PC-9 (cell line): ENCODE results near the gene BBC3. TPM values are rescaled to one million over a fixed set of nuclear protein-coding genes. Genes with fewer than 3 reads are reported as not detected.

Experiments used
- BruUV-seq: library from RNA; stranded (reverse); fragments of 400-500 nt; replicated peaks from 2 replicates; lab custom pipeline; 2021; lab: Mats Ljungman, UMichigan
- CTCF ChIA-PET: fragments of 300-600 bp; sonication (Branson Sonifier 250); formaldehyde crosslinking; loops from one replicate; lab custom pipeline; 2022; ENCODE audit warnings: antibody characterized with exemption; lab: Charles Lee
- POLR2A ChIA-PET: fragments of 300-600 bp; sonication (Branson Sonifier 250); formaldehyde crosslinking; loops from one replicate; lab custom pipeline; 2022; ENCODE audit warnings: antibody characterized with exemption; ENCODE audit not compliant: unreplicated experiment; lab: Charles Lee
- DNase-seq, 2 experiments: peaks; one replicate each; pipeline versions ENCODE4 v3.0.0 to v3.0.0-alpha.2; 2015 to 2022; ENCODE audit warnings: mixed read lengths in 1 of 2
- H2AFZ ChIP-seq: fragments of 200-600 bp; sonication (generic); 2 replicates; pipeline ENCODE4 v1.8.1; 2017; ENCODE audit warnings: antibody characterized with exemption
- H3F3A ChIP-seq: fragments of 200-600 bp; sonication (generic); 2 replicates; pipeline ENCODE4 v1.8.1; 2017; ENCODE audit warnings: antibody characterized with exemption, mild to moderate bottlenecking, low read depth; ENCODE audit not compliant: insufficient read depth
- H3K27ac ChIP-seq: fragments of 200-600 bp; sonication (generic); 2 replicates; pipeline ENCODE4 v1.6.1; 2016; ENCODE audit warnings: mixed run types
- H3K27me3 ChIP-seq: fragments of 200-600 bp; sonication (generic); 2 replicates; pipeline ENCODE4 v1.6.1; 2016; ENCODE audit warnings: low read depth, mixed run types; ENCODE audit not compliant: insufficient read depth
- H3K36me3 ChIP-seq: fragments of 200-600 bp; sonication (generic); 2 replicates; pipeline ENCODE4 v1.6.1; 2016; ENCODE audit warnings: low read depth, mixed run types
- H3K4me1 ChIP-seq: fragments of 200-600 bp; sonication (generic); replicated peaks from 2 replicates; pipeline ENCODE4 v1.6.1; 2016; ENCODE audit warnings: mixed run types; ENCODE audit not compliant: insufficient read depth
- H3K4me2 ChIP-seq: fragments of 200-600 bp; sonication (generic); 2 replicates; pipeline ENCODE4 v1.6.1; 2017; ENCODE audit warnings: mixed run types
- H3K4me3 ChIP-seq: fragments of 200-600 bp; sonication (generic); 2 replicates; pipeline ENCODE4 v1.6.1; 2016; ENCODE audit warnings: mixed run types
- H3K79me2 ChIP-seq: fragments of 200-600 bp; sonication (generic); 2 replicates; pipeline ENCODE4 v1.6.1; 2017; ENCODE audit warnings: low read depth, mixed run types
- H3K9me2 ChIP-seq: fragments of 200-600 bp; sonication (generic); 2 replicates; pipeline ENCODE4 v1.8.1; 2017; ENCODE audit warnings: mild to moderate bottlenecking; ENCODE audit not compliant: insufficient read depth
- H3K9me3 ChIP-seq: fragments of 200-600 bp; sonication (generic); 2 replicates; pipeline ENCODE4 v1.8.1; 2016; ENCODE audit warnings: low read depth; ENCODE audit not compliant: insufficient read depth
- H4K20me1 ChIP-seq: fragments of 200-600 bp; sonication (generic); 2 replicates; pipeline ENCODE4 v1.8.1; 2017; ENCODE audit not compliant: insufficient read depth
- EZH2 ChIP-seq: fragments of 200-600 bp; sonication (generic); IDR thresholded peaks from 2 replicates; pipeline ENCODE4 v1.8.0; 2017; ENCODE audit warnings: antibody characterized with exemption, low read depth
- intact Hi-C: fragments of 100-400 bp; cut with micrococcal nuclease; formaldehyde crosslinking; loops from one replicate; pipeline ENCODE4 v1.10.0; 2022; ENCODE audit not compliant: unreplicated experiment
- total RNA-seq: library from RNA; stranded (reverse); gene quantifications from 2 replicates; pipeline ENCODE4 v1.2.3, GENCODE V29; 2021
- TF ChIP-seq, protein P1 (sequence below): fragments of 200-600 bp; sonication (generic); conservative IDR thresholded peaks from 2 replicates; pipeline ENCODE4 v1.6.1; 2017; ENCODE audit warnings: mixed run types, antibody characterized with exemption, mild to moderate bottlenecking, moderate library complexity

BBC3 gene
- total RNA-seq, 1 experiment from 2014 or later: 18.8 TPM

DNA sequence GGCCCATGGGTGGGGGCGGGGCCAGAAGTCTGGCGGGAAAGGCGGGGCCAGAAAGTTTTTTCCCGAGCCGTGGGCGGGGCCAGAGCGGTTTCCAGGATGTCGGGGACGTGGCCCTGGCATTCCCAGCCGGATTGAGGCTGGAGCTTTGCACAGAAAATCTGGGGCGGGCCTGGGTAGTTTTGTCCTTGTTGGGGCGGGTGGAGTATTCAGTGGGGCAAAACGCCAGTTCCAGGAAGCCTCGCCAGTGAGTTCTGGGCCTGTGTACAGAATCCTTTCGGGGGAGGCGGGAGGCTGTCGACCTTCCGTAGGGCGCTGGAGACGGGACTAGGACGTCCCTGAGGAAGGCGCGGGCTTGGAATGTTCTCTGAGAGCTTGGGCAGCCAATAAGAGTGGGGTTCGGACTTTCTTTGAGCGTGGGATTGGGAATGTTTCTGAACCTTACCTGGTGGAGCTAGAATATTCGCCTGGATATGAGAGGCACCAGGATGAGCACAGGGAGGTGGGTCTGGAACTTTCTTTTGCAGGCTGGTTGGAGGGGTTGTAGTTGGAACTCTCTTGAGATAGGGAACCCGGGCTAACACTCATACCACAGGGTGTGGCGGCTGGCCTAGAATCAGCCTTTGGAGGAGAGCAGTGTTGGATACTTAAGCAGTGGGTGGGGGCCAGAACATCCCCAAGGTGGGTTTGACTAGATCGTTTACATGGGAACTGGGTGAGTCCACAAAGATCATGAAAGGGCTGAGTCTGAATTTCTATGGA lies 26.6 kb upstream of the BBC3 start:
- 0 out of 2 replicates have a peak, but pooled peaks cover 7% of the 10 kb centered on the region for H4K20me1 ChIP-seq
- H2AFZ ChIP-seq: peak overlapping the region; percentile 75
- peaks cover 51% of the 10 kb centered on the region for H3F3A ChIP-seq
- H3K27ac ChIP-seq: peak overlapping the region; percentile 69
- peaks cover 11% of the 10 kb centered on the region; the same call in 1 of the 2 replicates for H3K36me3 ChIP-seq
- CTCF ChIA-PET: interaction anchor here (0.9 to 1.2 kb wide), 2 partner anchors 17 to 27 kb away, joined by 3 to 6 read pairs; no protein-coding TSS in a partner anchor
- H3K27me3 ChIP-seq: no peaks in the 10 kb centered on the region
- no peak for DNase-seq
- intact Hi-C loops: loop anchor here (1.0 kb wide), 4 partner anchors 17 to 105 kb away; partner anchors contain the start of genes DHX34 and INAFM1
- no peak for TF ChIP-seq EZH2
- TF ChIP-seq, protein P1, sequence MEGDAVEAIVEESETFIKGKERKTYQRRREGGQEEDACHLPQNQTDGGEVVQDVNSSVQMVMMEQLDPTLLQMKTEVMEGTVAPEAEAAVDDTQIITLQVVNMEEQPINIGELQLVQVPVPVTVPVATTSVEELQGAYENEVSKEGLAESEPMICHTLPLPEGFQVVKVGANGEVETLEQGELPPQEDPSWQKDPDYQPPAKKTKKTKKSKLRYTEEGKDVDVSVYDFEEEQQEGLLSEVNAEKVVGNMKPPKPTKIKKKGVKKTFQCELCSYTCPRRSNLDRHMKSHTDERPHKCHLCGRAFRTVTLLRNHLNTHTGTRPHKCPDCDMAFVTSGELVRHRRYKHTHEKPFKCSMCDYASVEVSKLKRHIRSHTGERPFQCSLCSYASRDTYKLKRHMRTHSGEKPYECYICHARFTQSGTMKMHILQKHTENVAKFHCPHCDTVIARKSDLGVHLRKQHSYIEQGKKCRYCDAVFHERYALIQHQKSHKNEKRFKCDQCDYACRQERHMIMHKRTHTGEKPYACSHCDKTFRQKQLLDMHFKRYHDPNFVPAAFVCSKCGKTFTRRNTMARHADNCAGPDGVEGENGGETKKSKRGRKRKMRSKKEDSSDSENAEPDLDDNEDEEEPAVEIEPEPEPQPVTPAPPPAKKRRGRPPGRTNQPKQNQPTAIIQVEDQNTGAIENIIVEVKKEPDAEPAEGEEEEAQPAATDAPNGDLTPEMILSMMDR: no peak
- no peaks in the 10 kb centered on the region for H3K9me3 ChIP-seq
- peak overlapping the region; percentile 97 for H3K4me2 ChIP-seq
- peaks cover 30% of the 10 kb centered on the region for H3K79me2 ChIP-seq
- BruUV-seq: TSS peak; percentile 73
- no peaks in the 10 kb centered on the region for H3K9me2 ChIP-seq
- POLR2A ChIA-PET: interaction anchor here (0.6 to 1.7 kb wide), 4 partner anchors 17 to 466 kb away, joined by 4 to 31 read pairs (median 8); partner anchors contain the start of genes INAFM1 and ZC3H4
- H3K4me1 ChIP-seq: peaks cover 36% of the 10 kb centered on the region
- peak overlapping the region; percentile 68 for H3K4me3 ChIP-seq

DNA sequence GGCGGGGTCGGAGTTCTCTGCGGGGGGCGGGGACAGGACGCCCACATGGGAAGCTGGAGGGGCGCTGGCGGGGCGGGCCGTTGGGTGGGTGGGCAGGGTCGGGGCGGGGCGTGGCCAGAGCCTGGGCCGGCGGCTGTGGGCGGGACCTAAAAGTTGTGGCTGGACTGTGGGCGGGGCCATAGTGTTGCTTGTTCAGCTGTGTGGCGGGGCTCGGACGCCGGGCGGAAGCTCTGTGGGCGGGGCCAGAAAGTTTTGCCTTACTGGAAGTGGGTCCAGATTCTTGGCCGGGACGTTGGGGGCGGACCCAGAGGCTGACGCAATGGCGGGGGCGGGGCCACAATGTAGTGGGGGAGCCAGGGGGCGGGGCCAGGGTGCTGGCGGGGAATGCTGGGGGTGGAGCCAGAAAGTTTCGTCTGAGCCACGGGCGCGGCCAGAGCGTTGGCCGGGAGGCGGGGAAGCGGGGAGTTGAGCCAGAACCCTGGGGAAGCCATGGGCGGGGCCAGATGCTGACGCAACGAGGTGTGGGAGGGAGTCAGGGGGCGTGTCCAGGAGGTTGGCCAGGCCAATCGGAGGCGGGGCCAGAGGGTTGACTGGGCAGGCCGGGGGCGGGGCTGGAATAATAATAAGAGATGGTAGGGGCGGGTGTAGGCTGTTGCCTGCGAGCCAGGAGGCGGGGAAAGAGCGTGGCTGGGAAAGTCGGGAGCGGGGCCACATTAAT lies 25.9 kb upstream of the BBC3 start:
- Histone ChIP-seq H2AFZ (no peak overlapping the region), H3K27me3 (no peaks in the 10 kb centered on the region), H3K4me1 (peaks cover 43% of the 10 kb centered on the region), H3F3A (peaks cover 58% of the 10 kb centered on the region), H3K27ac (peak overlapping the region; percentile 80), H3K4me3 (no peak overlapping the region; the same call in 1 of the 2 replicates), H3K9me2 (no peaks in the 10 kb centered on the region), H3K36me3 (peaks cover 7% of the 10 kb centered on the region; the same call in 1 of the 2 replicates), H3K79me2 (peaks cover 30% of the 10 kb centered on the region), H4K20me1 (0 out of 2 replicates have a peak, but pooled peaks cover 7% of the 10 kb centered on the region), H3K4me2 (no peak overlapping the region; the same call in 1 of the 2 replicates), H3K9me3 (no peaks in the 10 kb centered on the region)
- ChIA-PET CTCF (interaction anchor here (0.6 to 1.2 kb wide), 9 partner anchors 13 to 652 kb away, joined by 3 to 6 read pairs (median 4); partner anchors contain the start of genes DACT3 and DHX34), POLR2A (interaction anchor here (0.6 to 1.7 kb wide), 6 partner anchors 10 to 397 kb away, joined by 4 to 31 read pairs (median 7); partner anchors contain the start of genes INAFM1 and ZC3H4)
- BruUV-seq: no TSS peak
- peak; percentile 95 to 100 for DNase-seq
- TF ChIP-seq, protein P1: no peak
- TF ChIP-seq EZH2: no peak
- intact Hi-C loops: loop anchor here (1.0 kb wide), 5 partner anchors 17 to 105 kb away; partner anchors contain the start of genes DHX34 and INAFM1
